DND-41 (cell line): ENCODE data around the gene COL8A1.

ENCODE experiments used
- ATAC-seq: fragments of 200-7000 bp; cut with Tn5 transposase; 3 replicates; pipeline ENCODE4 v1.9.1; 2021; ENCODE audit warnings: low read depth; ENCODE audit not compliant: insufficient read depth
- DNase-seq: peaks from one replicate; pipeline ENCODE4 v3.0.0-alpha.2; 2020
- H2AFZ ChIP-seq: 2 replicates; pipeline ENCODE4 v1.6.0; 2012; ENCODE audit warnings: low read depth, low read length
- H3K27ac ChIP-seq: 2 replicates; pipeline ENCODE4 v1.5.1; 2012; ENCODE audit warnings: low read length, inconsistent platforms
- H3K27me3 ChIP-seq: fragments of 200-600 bp; sonication (generic); 2 replicates; pipeline ENCODE4 v1.6.0; 2012; ENCODE audit warnings: low read length, mild to moderate bottlenecking, inconsistent platforms; ENCODE audit not compliant: insufficient read depth, poor library complexity
- H3K36me3 ChIP-seq: 2 replicates; pipeline ENCODE4 v1.5.1; 2012; ENCODE audit warnings: low read length, inconsistent platforms; ENCODE audit not compliant: insufficient read depth
- H3K4me1 ChIP-seq: 2 replicates; pipeline ENCODE4 v1.5.1; 2012; ENCODE audit warnings: mild to moderate bottlenecking, low read length; ENCODE audit not compliant: insufficient read depth
- H3K4me2 ChIP-seq: 2 replicates; pipeline ENCODE4 v1.6.0; 2012; ENCODE audit warnings: mild to moderate bottlenecking, moderate library complexity, low read length, inconsistent platforms; ENCODE audit not compliant: insufficient read depth
- H3K4me3 ChIP-seq, 2 experiments: fragments of 200-600 bp in 1 of 2; shearing (Covaris generic) in 1 of 2; 2 replicates each; pipeline ENCODE4 v1.5.1; 2012 to 2016; ENCODE audit warnings: inconsistent platforms in 2 of 2, low read length in 2 of 2, mild to moderate bottlenecking in 2 of 2, low read depth in 1 of 2, moderate library complexity in 1 of 2
- H3K79me2 ChIP-seq: 2 replicates; pipeline ENCODE4 v1.6.0; 2012; ENCODE audit warnings: low read length, inconsistent platforms; ENCODE audit not compliant: insufficient read depth
- H3K9ac ChIP-seq: 2 replicates; pipeline ENCODE4 v1.6.0; 2012; ENCODE audit warnings: low read depth, mild to moderate bottlenecking, inconsistent platforms, low read length, moderate library complexity
- H3K9me3 ChIP-seq: 2 replicates; pipeline ENCODE4 v1.5.1; 2012; ENCODE audit warnings: low read length, moderate library complexity, mild to moderate bottlenecking, inconsistent platforms; ENCODE audit not compliant: insufficient read depth, severe bottlenecking
- H4K20me1 ChIP-seq: 2 replicates; pipeline ENCODE4 v1.6.0; 2012; ENCODE audit warnings: low read length; ENCODE audit not compliant: insufficient read depth
- CTCF ChIP-seq: IDR thresholded peaks from 2 replicates; pipeline ENCODE4 v1.5.1; 2012; ENCODE audit warnings: borderline replicate concordance, low read length, moderate library complexity, mild to moderate bottlenecking; ENCODE audit not compliant: poor library complexity, severe bottlenecking; ENCODE audit errors: extremely low read depth
- EZH2 ChIP-seq: IDR thresholded peaks from 3 replicates; pipeline ENCODE4 v1.6.1; 2012; ENCODE audit warnings: borderline replicate concordance, low read depth, mild to moderate bottlenecking, moderate library complexity, low read length, inconsistent platforms; ENCODE audit not compliant: severe bottlenecking

The COL8A1 gene

DNA sequence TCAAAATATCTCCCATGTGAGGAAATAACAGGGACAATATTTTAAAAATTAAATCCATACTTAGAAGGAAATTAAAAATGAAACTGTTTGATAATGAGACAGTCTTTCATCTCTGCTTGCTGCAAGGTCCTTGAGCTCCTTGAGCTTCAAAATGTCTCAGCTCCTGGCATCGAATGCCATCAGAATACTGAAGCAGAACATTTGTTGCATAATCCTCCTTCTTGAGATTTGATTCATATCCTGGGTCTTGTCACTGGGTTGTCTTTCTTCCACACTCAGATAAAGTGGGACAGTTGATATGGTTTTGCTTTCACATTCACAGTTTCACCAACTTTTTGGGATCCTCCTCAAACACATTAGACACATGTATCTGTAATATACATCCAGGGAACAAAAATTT, 27.8 kb downstream of the COL8A1 start:
- TF ChIP-seq CTCF: no peak
- no peak for TF ChIP-seq EZH2
- Histone ChIP-seq H4K20me1 (no peaks in the 10 kb centered on the region), H3K4me3 (no peak overlapping the region), H3K79me2 (no peaks in the 10 kb centered on the region), H3K9ac (no peak overlapping the region), H3K27ac (no peak overlapping the region), H3K4me2 (no peak overlapping the region), H2AFZ (no peak overlapping the region), H3K27me3 (no peaks in the 10 kb centered on the region), H3K4me1 (no peaks in the 10 kb centered on the region), H3K36me3 (no peaks in the 10 kb centered on the region), H3K9me3 (no peaks in the 10 kb centered on the region)
- DNase-seq (no peak), ATAC-seq (no peak)

- H3K27ac ChIP-seq: no peak overlapping the region
- no peak overlapping the region for H3K9ac ChIP-seq
- no peaks in the 10 kb centered on the region for H3K4me1 ChIP-seq
- H3K4me2 ChIP-seq: no peak overlapping the region
- H3K27me3 ChIP-seq: no peaks in the 10 kb centered on the region
- no peak overlapping the region for H2AFZ ChIP-seq
- no peaks in the 10 kb centered on the region for H3K36me3 ChIP-seq
- H3K4me3 ChIP-seq: no peak overlapping the region
- H3K9me3 ChIP-seq: no peaks in the 10 kb centered on the region
- TF ChIP-seq CTCF: no peak
- no peak for TF ChIP-seq EZH2
- ATAC-seq (no peak), DNase-seq (no peak)
- no peaks in the 10 kb centered on the region for H3K79me2 ChIP-seq
- no peaks in the 10 kb centered on the region for H4K20me1 ChIP-seq
Measured at GRCh38 chr3:99668044-99668443, 29.6 kb downstream of the COL8A1 start.

DNA sequence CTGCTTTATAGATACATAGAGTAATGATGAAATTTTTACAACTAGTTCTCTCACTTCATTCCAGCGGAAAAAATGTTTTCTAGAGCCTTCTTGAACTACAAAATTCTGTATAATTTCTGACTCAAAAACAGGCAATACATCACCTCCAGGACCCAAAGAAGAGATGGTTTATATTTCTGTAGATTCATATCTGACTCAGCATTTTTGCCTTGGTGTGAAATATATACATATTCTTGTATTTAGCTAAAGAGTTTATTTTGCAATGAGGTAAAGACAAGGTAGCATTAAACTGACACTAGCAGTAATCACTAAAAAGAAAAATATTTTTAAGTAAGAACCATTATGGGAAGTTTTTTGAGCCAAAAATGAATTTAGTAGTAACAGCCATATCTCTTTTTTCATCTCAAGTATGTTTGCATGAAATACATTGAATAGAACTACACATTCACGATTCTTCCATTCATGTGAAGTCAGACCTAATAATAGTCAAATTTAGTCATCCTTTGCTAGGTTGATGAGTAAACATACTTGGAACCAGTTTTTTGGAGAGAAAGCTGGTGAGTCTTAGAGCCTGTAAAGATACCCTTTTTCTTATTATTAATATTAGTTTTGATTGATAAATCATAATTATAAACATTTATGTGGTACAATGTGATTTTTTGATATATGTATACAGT, 31.6 kb downstream of the COL8A1 start:
- no peak overlapping the region for H3K4me3 ChIP-seq
- DNase-seq (no peak), ATAC-seq (no peak)
- H3K36me3 ChIP-seq: no peaks in the 10 kb centered on the region
- H4K20me1 ChIP-seq: no peaks in the 10 kb centered on the region
- H2AFZ ChIP-seq: no peak overlapping the region
- no peak overlapping the region for H3K27ac ChIP-seq
- no peaks in the 10 kb centered on the region for H3K79me2 ChIP-seq
- no peaks in the 10 kb centered on the region for H3K27me3 ChIP-seq
- no peak overlapping the region for H3K4me2 ChIP-seq
- H3K9me3 ChIP-seq: no peaks in the 10 kb centered on the region
- no peak for TF ChIP-seq EZH2
- TF ChIP-seq CTCF: no peak
- H3K4me1 ChIP-seq: no peaks in the 10 kb centered on the region
- H3K9ac ChIP-seq: no peak overlapping the region
